ENCODE results near the gene CERK.

Gene CERK

DNA sequence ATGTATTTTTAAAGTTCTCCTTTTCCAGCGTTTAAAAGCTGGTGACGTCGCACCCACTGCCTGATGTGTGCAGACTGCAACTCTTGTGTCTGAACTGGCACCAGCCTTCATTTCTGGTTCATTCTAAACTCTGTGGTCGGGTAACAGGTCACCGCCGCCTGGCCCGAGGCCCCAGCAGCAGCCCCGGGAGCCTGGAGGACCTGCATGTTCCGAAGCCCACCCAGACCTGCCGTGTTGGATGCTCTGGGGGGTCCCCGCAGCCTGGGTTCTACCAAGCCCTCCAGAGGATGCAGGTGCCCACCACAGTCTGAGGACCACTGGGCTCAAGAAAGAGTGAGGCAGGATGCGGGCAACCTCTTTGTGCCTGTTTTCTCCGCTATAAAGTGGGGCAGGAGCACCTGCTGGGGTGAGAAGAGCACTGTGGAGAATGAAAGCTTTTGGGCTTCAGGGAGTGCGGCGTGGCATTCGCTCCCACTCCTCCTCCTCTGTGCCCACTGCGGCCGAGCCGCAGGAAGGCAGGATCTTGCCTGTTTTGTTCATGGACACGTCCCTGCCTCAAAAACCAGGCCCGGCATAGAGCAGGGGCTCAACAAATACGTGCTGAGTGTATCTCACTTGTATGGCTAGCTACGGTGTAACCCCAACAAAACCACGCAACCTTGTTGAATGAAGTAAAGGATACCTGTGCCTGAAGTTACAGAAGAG, 40.1 kb downstream of the CERK start:
- no peak for DNase-seq

DNA sequence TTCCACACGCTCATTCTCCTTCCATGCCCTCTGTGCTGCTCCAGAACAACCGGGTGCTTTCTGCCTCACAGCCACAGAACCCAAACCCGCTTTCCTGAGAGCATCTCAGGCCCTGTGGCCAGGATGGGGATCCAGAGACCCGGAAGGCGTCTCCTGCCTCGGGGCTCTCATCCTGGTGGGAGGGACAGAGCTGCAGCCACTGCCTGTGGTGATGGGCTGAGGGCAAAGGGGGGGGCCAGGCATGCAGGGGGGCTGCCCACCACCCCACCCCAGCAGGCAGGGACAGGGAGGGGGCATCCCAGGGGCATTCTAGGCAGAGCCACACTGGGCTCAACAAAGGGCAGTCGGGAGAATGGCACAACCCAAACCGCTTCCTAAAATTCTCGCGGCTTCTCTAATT, 41.4 kb downstream of the CERK start:
- no peak for DNase-seq

DNA sequence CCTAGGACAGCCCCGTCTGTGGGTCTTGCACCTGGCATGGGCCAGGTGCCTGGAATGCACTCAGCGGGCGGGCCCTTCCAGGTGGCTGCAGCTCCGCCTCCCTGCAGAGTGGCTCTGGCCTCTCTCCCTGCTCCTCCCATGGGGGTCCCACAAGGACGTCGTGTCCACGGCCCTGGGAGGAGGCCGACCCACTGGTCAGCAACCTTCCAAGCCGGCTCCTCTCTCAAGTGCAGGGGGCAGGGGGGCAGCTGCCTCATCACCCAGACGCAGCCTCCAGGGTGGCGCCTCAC, 41.9 kb downstream of the CERK start:
- no peak for DNase-seq

DNA sequence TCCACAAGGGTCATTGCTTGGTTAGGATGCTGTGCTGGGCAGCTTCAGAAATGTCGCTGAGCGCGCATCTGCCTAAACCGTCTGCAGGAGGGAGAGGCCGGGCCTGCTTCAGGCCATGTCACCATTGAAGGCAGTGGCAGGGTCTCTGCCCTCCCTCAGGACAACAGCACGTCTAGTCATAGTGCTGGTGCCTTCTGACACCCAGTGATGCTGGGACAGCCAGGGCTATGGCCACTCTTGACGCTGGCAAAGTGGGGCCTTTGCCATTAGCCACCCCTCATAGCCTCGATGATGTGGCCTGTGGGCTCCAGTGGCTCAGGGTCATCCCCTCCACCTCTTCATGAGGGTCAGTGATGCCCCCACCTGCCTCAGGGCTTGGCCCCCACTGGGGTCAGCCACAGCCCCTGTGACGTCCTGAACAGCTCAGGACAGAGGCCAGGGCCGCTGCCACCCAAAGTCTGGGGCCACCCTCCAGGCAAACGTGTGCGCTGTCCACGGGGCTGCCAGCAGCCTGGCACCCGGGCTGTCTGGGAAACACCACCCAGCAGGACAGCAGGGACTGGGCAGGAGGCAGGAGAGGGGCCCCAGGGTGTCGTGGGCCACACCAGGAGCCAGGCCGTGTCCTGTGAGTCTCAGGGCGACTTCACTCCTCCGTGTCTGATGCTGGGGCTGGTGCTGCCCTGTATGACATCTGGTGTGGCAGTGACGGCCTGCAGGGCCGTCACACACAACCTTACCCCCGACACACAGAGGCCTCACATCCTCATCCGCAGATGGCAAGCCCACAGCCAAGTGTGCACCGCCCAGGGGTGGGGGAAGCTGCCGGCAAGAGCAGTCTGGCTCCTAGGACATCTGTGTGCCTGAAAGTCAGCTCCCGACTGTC, 42.5 kb downstream of the CERK start:
- no peak for DNase-seq

DNA sequence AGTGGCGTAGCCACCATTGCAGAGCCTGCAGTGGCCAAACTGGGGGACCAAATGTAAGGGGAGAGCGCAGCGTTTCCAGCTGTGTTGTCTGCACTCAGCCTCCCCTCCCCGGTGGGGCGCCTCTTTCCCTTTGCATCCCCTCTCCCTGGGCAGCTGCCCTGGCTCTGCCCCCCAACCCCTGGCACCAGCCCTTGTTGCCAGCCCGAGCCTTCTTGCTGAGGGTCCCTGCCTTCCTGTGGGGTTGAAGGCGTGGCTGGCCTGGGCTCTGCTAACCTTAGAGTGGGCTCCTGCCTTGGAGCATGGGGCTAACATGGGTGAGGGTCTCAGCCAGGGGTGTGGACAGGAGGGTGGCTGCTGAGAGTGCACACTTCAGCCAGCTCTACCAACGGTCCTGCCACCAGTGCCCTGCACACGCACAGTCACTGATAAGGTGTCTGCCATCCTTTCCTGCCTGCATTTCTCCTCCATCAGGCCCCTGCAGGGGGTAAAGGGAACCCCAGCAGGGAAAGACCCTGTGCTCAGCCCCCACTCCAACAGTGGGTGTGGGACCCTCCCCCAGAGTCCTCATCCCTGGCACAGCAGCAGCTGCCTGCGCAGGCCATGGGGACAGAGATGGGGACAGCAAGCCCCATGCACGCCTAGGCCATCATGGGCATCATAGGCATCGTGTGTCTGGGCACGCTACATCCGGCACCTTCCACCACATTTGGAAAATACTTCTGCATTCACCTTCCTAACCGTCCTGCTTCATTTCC, 43.5 kb downstream of the CERK start:
- DNase-seq: no peak

DNA sequence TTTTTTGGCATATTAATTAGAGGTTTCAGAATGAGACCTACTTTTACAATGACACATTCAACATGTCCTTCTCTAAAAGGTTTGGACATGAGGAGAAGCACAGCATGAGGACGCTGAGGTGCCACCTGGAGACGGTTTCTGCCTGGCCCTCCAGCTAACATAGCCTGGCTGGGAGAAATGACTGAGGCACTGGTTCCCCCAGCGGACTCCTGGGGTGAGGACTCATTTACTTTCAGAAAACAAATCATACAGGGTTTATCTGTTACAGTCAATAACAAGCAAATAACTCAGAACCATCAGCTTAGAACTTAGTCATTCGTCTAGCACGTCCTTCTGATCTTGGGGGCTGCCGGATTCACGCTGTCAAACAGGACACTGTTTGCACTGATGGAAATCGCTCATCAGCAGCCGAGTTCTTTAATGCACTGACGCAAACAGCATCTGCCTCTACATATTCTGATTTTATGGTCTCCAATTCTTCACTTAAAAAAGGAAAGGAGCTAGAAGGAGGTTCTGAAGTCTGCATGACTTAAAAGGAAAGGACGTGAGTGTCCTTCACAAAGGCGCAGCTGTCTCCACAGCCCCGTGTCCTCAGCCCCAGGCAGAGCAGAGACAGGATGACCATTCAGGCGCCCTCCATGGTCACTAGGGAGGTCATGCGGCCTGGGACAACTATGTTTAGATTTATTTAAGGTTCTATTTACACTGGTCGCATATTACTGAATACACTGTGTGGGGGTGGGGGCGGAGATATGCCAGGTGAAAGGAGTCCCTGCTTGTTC, 44.2 kb downstream of the CERK start:
- DNase-seq: no peak

DNA sequence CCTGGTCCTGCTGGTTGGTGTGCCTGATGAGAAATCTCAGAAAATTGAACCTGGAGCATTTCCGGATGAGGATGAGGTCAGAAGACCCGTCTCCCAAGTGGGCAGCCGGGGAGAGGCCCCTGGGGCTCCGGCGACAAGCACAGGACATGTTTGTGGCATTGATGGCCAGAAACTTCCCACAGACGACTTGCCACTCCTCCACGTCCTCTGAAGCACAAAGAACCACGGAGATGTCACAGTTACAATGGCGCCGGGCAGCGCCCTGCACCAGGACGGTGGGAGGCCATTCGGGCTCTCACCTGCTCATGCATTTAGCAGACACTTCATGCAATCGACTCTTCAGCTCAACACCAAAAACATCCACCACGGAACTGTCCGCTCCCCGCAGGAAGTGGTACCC, 46.5 kb downstream of the CERK start:
- DNase-seq: no peak

DNA sequence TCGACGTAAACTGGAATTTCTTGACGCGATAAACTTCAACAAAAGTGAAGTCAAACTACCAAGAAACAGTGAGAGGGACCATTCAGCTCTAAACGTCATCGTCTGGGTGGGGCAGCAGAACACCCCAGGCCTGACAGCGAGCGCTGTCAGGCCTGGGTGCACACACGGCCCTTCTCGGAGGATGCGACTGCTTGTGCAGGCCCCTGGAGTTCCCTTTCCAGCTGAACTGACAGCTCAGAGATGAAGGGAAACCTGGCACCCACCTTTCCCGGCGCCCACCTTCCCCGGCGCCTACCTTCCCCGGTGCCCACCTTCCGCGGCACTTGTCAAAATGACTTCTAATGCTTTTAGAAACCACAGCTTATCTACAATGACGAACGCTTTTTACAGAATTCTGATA, 47.9 kb downstream of the CERK start:
- no peak for DNase-seq

DNA sequence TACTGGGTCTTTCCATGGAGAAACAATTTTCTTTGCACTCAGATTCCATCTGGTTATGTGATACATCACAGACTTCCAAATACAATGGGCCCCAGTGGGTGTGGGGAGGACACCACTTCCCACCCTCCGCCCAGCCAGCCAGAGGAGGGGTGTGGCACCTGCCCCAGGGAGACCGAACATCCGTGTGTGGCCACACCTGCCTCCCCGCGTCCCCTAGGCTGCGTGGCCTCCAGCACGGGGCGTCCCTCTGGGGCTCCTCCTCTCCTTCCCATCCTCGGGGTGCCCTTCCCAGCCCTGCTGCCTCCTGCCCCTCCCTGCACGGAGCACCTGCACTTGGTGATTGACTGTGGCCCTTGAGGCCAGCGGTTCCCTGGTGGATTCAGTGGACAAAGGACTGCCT, 49.1 kb downstream of the CERK start:
- DNase-seq: no peak

DNA sequence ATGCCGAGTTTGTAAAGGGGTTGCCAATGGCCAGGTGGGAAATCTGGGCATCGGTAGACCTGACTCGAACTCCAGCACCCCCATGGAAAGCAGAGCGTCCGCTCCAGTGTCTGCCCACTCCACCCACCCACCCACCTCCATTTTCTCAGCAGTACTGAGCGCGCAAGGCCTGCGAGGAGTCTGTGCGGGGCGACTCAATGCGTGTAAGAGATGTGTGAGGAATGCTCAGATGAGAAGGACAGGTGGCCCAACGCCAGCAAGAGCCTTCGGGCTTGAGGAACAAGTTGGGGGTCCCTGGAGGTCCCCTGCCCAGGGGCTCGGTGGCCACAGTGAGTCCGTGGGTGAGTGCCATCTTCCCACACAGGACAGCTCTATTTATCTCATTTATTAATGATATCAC, 50.6 kb downstream of the CERK start:
- no peak for DNase-seq

DNA sequence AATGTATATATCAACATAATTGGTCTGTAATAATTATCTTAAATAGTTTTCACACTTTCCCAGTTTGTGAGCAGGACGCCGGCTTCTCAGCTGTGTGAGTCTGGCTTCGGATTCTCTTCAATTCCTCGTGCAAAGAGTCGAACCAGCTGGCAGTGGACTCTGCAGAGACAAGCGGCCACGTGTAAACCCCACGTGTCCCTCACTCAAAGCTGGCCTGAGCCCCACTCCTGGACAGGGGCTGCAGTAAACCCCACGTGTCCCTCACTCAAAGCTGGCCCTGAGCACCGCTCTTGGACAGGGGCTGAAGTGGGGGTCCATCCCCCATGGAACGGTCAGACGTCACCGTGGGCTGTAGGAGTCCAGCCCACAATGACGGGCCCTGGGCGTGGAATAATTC, 51.0 kb downstream of the CERK start:
- no peak for DNase-seq

DNA sequence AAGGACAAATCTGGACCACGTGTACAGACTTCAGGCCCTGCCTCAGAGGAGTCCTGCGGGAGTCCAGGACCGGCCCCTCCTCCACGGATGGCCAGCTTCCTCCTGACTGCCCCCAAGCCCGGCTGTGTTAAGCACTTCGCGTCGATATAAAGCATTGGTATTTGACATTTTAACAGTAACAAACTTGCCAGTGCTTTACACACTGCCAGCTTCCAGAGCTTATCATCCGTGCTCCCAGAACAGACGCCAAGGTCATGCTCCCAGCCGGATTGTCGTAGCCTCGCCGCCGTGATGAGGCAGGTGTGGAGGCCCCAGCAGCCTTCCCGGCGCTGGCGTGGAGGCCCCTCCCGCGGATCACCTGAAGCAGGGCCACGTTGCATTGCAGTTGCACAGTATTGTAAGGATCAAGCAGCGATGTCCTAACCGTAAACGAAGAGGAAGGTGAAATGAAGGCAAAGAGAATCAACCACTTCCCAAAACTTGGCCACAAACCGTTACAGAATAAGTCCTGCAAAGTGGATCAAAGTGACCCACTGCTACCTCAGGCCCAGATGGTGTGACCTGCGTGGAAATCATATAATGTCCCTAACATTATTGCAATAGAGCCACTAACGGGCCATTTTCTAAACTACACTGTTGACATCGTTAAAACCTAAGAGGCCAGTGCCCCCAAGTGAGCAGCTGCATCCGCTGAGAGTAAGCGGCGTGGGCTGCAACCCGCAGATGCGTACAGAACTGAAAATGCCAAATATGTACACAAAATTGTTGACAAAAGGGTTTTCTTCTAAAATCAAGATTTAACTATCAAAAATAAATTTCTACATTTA, 51.6 kb downstream of the CERK start:
- no peak for DNase-seq

DNA sequence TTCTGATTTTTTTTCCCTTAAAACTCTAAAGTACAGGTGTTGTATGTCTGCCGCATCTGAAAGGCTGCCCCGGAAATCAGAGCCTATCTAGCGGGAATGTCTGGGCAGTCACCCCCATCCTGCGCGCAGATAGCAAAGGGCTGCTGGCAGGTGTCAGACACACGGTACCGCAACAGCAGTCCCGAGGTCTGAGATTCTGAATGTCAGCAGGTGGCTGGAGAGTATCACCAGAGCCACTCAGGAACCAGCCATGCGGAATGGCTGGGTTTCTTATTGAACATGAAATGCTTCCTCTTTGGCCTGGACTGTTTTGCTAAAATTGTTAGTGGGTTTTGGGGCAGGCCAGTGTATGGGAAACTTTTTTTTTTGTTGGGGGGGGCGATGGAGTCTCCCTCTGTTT, 53.3 kb downstream of the CERK start:
- no peak for DNase-seq

DNA sequence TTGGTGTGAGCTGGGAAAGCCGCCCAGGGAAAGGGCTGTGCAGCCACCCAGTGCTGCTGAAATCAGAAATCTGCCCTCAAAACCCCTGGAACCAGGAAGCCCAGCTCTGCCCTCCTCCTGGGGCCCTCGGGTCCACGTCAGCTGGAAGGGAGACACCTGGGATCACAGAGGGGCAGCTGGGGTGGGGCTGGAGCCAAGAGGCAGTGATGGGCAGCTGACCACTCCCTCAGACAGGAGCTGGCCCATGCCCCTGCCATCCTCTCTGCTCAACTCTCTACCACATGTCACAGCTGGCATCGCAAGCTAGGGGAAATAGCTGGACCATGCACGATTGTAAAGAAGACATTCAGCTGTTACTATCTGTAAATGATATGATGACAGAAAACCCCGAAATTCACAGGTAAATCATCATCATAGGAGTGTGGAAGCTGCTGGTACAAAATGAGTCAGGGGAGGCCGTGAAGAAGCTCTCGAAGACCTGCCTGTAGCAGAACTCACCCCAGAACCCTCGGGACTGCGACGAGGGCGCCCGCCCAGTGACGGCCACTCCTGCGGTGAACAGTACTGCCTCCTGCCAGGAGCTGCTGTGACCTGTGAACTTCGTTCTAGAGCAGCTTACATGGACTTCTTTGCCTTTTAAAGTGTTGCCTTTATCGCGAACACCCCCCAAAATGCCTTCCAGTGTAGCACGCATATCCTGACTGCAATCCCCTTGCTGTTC, 55.9 kb downstream of the CERK start:
- no peak for DNase-seq

DNA sequence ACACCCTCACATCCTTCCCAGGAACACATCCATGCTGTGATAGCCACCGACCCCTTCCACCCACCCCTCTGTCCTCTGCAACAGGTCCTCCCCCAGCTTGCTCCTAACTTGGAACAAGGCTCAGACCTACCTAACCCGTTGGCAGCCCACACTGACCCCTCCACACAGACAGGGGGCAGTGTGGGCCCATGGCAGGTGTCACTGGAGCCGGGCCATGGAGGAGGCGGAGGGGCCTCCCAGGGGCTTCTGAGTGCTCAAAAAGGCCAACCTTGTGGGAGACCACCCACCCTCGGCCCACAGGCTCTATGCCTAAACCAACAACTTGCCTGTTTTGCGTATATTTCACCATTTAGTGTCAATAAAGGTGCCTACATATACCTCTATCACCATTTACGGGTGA, 57.0 kb downstream of the CERK start:
- no peak for DNase-seq

DNA sequence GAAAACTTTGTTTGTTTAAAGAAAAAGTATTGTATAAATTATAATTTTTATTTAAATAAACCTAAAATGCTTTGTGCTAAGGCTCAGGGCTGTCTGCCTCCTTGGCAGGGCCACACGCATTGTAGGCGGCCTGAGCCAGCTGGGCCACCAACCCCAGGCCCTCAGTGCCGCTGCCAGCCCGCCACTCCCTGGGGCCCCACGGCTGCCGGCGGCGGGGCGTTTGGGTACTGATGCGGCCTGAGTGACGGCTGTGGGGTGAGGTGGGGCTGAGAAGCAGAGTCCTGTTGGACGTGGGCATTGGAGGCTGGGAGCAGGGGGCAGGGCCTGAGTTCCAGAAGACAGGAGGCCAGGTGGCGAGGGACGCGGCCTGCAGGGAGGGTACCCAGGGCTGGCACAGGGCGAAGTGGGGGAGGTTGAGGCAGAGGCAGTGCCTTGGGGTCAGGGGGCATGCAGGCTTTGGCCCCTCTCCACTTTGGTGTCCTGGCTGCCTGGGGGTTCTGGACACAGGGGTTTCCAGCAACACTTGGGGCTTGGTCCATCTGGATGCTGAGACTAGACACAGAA, 58.3 kb downstream of the CERK start:
- DNase-seq: no peak

DNA sequence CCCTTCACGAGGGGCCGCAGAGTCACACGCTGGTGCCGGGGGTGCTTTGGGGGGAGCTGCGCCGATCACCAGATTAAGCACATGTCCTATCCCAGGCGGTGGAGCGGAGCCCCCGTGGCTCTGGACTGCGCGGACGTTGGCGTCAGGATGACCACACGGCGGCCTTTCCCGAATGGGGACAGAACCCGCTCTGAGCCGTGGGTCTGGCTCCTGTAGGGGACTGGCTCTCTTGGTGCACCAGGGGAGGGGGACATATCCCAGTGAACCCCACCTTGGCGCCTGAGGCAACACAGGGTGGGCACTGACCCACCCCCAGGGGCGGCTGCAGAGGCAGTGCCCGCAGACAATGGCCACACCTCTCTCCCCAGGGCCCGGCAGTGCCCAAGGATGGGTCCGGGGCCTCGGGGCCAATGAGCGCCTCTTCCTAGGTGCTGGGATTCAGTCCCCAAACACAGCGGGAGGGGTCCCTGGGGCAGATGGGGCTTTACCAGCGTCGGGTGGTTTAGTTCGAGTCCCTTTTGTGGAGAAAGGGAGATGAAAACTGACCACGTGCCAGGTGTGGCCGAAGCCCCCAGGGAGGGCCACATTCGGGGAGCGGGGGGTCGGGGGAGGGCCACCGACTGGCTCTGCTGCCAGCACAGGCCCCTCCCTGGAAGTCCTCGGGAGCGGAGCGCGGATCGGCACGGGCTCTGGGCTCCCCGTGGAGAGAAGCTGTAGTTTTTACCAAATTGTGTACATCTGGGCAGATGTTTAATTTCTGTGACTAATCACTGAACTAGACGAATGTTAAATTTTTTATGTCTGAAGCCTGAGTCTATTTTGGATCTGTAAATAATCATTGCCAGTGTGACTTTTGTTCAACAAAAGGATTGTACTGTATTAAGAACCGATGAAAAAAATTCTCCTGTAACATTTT, 59.0 kb downstream of the CERK start:
- no peak for DNase-seq

DNA sequence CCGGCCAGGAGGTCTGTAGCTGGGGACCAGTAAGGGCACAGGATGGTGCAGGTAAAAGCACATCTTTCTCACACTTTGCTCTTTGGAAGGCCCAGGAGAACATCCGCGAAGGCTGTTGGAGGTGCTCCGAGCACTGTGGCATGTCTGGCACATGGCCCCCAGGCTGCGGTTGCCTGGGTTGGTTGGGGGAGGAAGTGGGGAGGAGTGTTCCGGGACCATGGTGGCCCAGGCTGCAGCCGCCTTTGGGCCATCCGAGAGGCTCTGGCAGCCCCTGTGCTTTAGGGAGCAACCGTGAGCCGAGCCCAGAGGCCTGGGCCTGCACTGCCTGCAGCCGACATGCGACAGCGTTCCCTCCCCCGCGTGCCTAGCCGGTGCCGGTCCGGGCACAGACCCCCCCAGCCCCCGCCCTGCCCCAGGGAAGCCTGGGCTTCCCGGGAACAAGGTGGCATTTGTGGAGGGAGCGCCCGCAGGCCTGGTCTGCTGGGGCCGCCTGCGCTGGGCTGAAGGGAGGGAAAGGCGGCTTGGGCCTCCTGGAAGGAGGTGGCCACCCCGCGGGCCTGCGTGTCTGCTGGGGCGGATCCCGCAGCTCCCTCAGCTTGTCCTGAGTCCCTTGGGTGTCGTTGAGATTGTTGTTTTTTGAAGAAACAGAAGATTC, 59.9 kb downstream of the CERK start:
- no peak for DNase-seq

DNA sequence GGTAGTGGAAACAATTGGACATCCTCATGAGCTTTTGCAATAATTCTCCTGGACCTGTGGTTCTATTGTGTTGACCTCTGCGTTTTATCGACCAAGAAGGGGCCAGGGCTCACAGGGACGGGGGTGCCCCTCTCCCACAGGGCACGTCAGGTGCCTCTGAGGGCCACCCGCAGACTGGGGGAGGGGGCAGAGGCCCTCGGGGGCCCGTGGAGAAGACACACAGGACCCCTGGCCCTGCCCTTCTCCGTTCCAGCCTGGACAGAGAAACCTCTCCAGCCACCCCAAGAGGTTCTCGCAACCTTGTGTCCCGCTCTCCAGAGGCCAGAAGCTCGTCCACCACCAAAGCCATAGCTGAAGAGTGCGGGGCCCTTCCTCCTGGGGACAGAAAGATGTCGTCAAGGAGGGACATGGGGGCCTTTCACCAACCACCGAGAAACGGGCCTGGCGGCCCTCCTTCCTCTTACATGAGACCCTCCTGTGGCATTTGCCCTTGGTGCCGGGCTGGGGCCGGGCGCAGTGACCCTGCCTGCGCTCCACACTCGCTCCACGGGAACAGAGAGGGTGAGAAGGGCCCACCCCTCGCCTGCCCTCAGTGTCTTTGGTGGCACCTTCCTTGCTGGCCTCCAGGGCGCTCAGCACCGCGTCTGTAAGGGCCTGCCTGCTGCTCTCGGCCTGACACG, 60.6 kb downstream of the CERK start:
- DNase-seq: no peak
